WTC11 (cell line): ENCODE data around the gene MUC2. TPM values are rescaled to one million over a fixed set of nuclear protein-coding genes. Genes with fewer than 3 reads are reported as not detected.
A peak's percentile ranks its signal among the peaks of the same experiment; 100 is the strongest.

Experiments
- ATAC-seq: fragments of 200-7000 bp; cut with Tn5 transposase; 2 replicates; pipeline ENCODE4 v1.10.0; 2021; ENCODE audit warnings: mild to moderate bottlenecking, moderate library complexity
- CTCF ChIA-PET: fragments of 300-600 bp; sonication (Branson Sonifier 250); formaldehyde crosslinking; loops from one replicate; lab custom pipeline; 2021; ENCODE audit warnings: antibody characterized with exemption; lab: Charles Lee
- POLR2A ChIA-PET: fragments of 350-600 bp; sonication (Branson Sonifier 250); formaldehyde crosslinking; loops from one replicate; lab custom pipeline; 2021; ENCODE audit warnings: antibody characterized with exemption; lab: Charles Lee
- DNase-seq: peaks from one replicate; pipeline ENCODE4 v3.0.0; 2021; ENCODE audit warnings: low spot score
- H3K27ac Mint-ChIP-seq: 2 replicates; pipeline ENCODE4 v1.8.0; 2021; ENCODE audit warnings: mixed read lengths
- H3K27me3 Mint-ChIP-seq: 2 replicates; pipeline ENCODE4 v1.8.0; 2021; ENCODE audit warnings: low read depth, mild to moderate bottlenecking, moderate library complexity, mixed read lengths
- H3K36me3 Mint-ChIP-seq: 2 replicates; pipeline ENCODE4 v1.8.0; 2021; ENCODE audit warnings: mixed read lengths
- H3K4me1 Mint-ChIP-seq: 2 replicates; pipeline ENCODE4 v1.8.0; 2022; ENCODE audit warnings: mixed read lengths
- H3K4me3 Mint-ChIP-seq: 2 replicates; pipeline ENCODE4 v1.8.0; 2021; ENCODE audit warnings: mild to moderate bottlenecking, moderate library complexity, mixed read lengths
- H3K9me3 Mint-ChIP-seq: 2 replicates; pipeline ENCODE4 v1.8.0; 2021; ENCODE audit warnings: mixed read lengths
- AFF4 ChIP-seq: sonication (generic); formaldehyde crosslinking; IDR thresholded peaks from 2 replicates; pipeline ENCODE4 v1.8.1; 2023; ENCODE audit warnings: mild to moderate bottlenecking, missing genetic modification reagents, borderline replicate concordance
- ARID4B ChIP-seq: sonication (generic); formaldehyde crosslinking; IDR thresholded peaks from 2 replicates; pipeline ENCODE4 v1.8.0; 2023; ENCODE audit warnings: missing genetic modification reagents, mild to moderate bottlenecking, borderline replicate concordance
- ATF2 ChIP-seq: sonication (generic); formaldehyde crosslinking; IDR thresholded peaks from 2 replicates; pipeline ENCODE4 v1.8.1; 2022; ENCODE audit warnings: low read depth, missing genetic modification reagents, borderline replicate concordance
- CTCF ChIP-seq: fragments of 200-600 bp; IDR thresholded peaks from 2 replicates; pipeline ENCODE4 v1.8.0; 2022; ENCODE audit warnings: antibody characterized with exemption
- E2F4 ChIP-seq: sonication (generic); formaldehyde crosslinking; IDR thresholded peaks from 2 replicates; pipeline ENCODE4 v1.8.1; 2022; ENCODE audit warnings: low read depth, mild to moderate bottlenecking, moderate library complexity, missing genetic modification reagents, borderline replicate concordance
- E2F5 ChIP-seq: sonication (generic); formaldehyde crosslinking; IDR thresholded peaks from 2 replicates; pipeline ENCODE4 v1.8.1; 2022; ENCODE audit warnings: mild to moderate bottlenecking, moderate library complexity, missing genetic modification reagents
- ELF4 ChIP-seq: sonication (generic); formaldehyde crosslinking; IDR thresholded peaks from 2 replicates; pipeline ENCODE4 v1.8.1; 2022; ENCODE audit warnings: low read depth, mild to moderate bottlenecking, moderate library complexity, missing genetic modification reagents
- ERG ChIP-seq: fragments of 250-450 bp; sonication (Bioruptor Pico); IDR thresholded peaks from 2 replicates; pipeline ENCODE4 v1.8.0; 2021; ENCODE audit warnings: mild to moderate bottlenecking
- HMGXB4 ChIP-seq: sonication (generic); formaldehyde crosslinking; IDR thresholded peaks from 2 replicates; pipeline ENCODE4 v1.8.1; 2023; ENCODE audit warnings: mild to moderate bottlenecking, moderate library complexity, missing genetic modification reagents
- MYBL2 ChIP-seq: sonication (generic); formaldehyde crosslinking; IDR thresholded peaks from 2 replicates; pipeline ENCODE4 v1.8.1; 2023; ENCODE audit warnings: mild to moderate bottlenecking, moderate library complexity, missing genetic modification reagents
- PRRX2 ChIP-seq: fragments of 250-450 bp; sonication (Bioruptor Pico); IDR thresholded peaks from 2 replicates; pipeline ENCODE4 v1.8.0; 2021; ENCODE audit warnings: mild to moderate bottlenecking
- ZNF121 ChIP-seq: sonication (generic); formaldehyde crosslinking; IDR thresholded peaks from 2 replicates; pipeline ENCODE4 v1.8.0; 2023; ENCODE audit warnings: missing genetic modification reagents
- ZNF317 ChIP-seq: sonication (generic); formaldehyde crosslinking; IDR thresholded peaks from 2 replicates; pipeline ENCODE4 v1.8.1; 2023; ENCODE audit warnings: low read depth, mild to moderate bottlenecking, moderate library complexity, missing genetic modification reagents, borderline replicate concordance
- ZNF423 ChIP-seq: fragments of 250-450 bp; sonication (Bioruptor Pico); IDR thresholded peaks from 2 replicates; pipeline ENCODE4 v2.1.2; 2022; ENCODE audit warnings: mild to moderate bottlenecking, moderate library complexity
- total RNA-seq: library from RNA; stranded (reverse); gene quantifications from 3 replicates; pipeline ENCODE4 v1.2.3, GENCODE V29; 2021

MUC2 gene
- total RNA-seq, 1 experiment from 2014 or later = 0.22 TPM

GRCh38 chr11:1077417-1078119 is 2.9 kb downstream of the MUC2 start:
- ChIA-PET POLR2A (no interaction called here), CTCF (interaction anchor here (0.8 to 1.2 kb wide), 2 partner anchors 27 to 64 kb away, joined by 3 read pairs; no protein-coding TSS in a partner anchor)
- H3K9me3 Mint-ChIP-seq = no peaks in the 10 kb centered on the region
- no peak overlapping the region for H3K27ac Mint-ChIP-seq
- no peaks in the 10 kb centered on the region for H3K36me3 Mint-ChIP-seq
- H3K4me1 Mint-ChIP-seq = no peaks in the 10 kb centered on the region
- H3K4me3 Mint-ChIP-seq = no peak overlapping the region
- H3K27me3 Mint-ChIP-seq = no peaks in the 10 kb centered on the region
- ATAC-seq (no peak), DNase-seq (peak; percentile 18)
- TF ChIP-seq ZNF317 (no peak), PRRX2 (CRISPR knock-in tag) (no peak), ZNF121 (no peak), ZNF423 (CRISPR knock-in tag) (no peak), E2F5 (CRISPR knock-in tag) (no peak), ATF2 (no peak), ARID4B (no peak), MYBL2 (CRISPR knock-in tag) (no peak), HMGXB4 (CRISPR knock-in tag) (no peak), AFF4 (CRISPR knock-in tag) (no peak)

- H3K4me1 Mint-ChIP-seq = no peaks in the 10 kb centered on the region
- TF ChIP-seq ELF4 (CRISPR knock-in tag) = no peak
- no peak for TF ChIP-seq HMGXB4 (CRISPR knock-in tag)
- TF ChIP-seq E2F4 (CRISPR knock-in tag) = no peak
- TF ChIP-seq ERG (CRISPR knock-in tag) = no peak
- no peak for TF ChIP-seq CTCF
Measured at GRCh38 chr11:1078191-1078601, 3.5 kb downstream of the MUC2 start.

More at GRCh38 chr11:1078191-1078601, 3.5 kb downstream of the MUC2 start:
- ATAC-seq (no peak), DNase-seq (peak; percentile 11)
- Mint-ChIP-seq H3K27ac (no peak overlapping the region), H3K27me3 (no peaks in the 10 kb centered on the region), H3K36me3 (no peaks in the 10 kb centered on the region), H3K9me3 (no peaks in the 10 kb centered on the region), H3K4me3 (no peak overlapping the region)
- ChIA-PET POLR2A (no interaction called here), CTCF (interaction anchor here (1.2 kb wide), 1 partner anchor 28 kb away, joined by 3 read pairs; no protein-coding TSS in a partner anchor)
